ENCODE results near the gene FMNL2. TPM values are rescaled to one million over a fixed set of nuclear protein-coding genes. Genes with fewer than 3 reads are reported as not detected.
A peak's percentile ranks its signal among the peaks of the same experiment; 100 is the strongest.

The FMNL2 gene
- total RNA-seq, 1 donor, result 24.2 TPM

GRCh38 chr2:152676461-152676860 lies 341.5 kb downstream of the FMNL2 start:
- peaks cover 58% of the 10 kb centered on the region for H3K36me3 ChIP-seq (ENCODE audit: insufficient read depth, low read length)

GRCh38 chr2:152678808-152679207 lies 343.8 kb downstream of the FMNL2 start:
- H3K27me3 ChIP-seq (ENCODE audit: insufficient read depth, low read length), result no peaks in the 10 kb centered on the region
- no peak overlapping the region for H3K4me2 ChIP-seq (ENCODE audit: insufficient read depth, low read length)
- no peak for DNase-seq (ENCODE audit: insufficient read length, low spot score, missing footprints)
- H2AFZ ChIP-seq (ENCODE audit: low read length), result no peak overlapping the region
- TF ChIP-seq CTCF (IDR thresholded peaks at IDR 0.05; ENCODE audit: extremely low read depth, low read depth, low read length), result no peak
- peaks cover 35% of the 10 kb centered on the region for H3K36me3 ChIP-seq (ENCODE audit: insufficient read depth, low read length)
- no peaks in the 10 kb centered on the region for H3K9me3 ChIP-seq (ENCODE audit: low read depth, low read length)
- no peaks in the 10 kb centered on the region for H4K20me1 ChIP-seq (ENCODE audit: insufficient read depth, low read length)
- no peak overlapping the region for H3K4me3 ChIP-seq (ENCODE audit: insufficient read depth, low read length)
- H3K27ac ChIP-seq (ENCODE audit: low read depth, low read length), result no peak overlapping the region
- H3K4me1 ChIP-seq (ENCODE audit: insufficient read depth, low read length), result no peaks in the 10 kb centered on the region
- peaks cover 13% of the 10 kb centered on the region for H3K79me2 ChIP-seq (ENCODE audit: insufficient read depth, low read length)

More at GRCh38 chr2:152676461-152676860, 341.5 kb downstream of the FMNL2 start:
- Histone ChIP-seq H2AFZ (ENCODE audit: low read length) (no peak overlapping the region), H3K27ac (ENCODE audit: low read depth, low read length) (no peak overlapping the region), H3K4me3 (ENCODE audit: insufficient read depth, low read length) (no peak overlapping the region), H3K4me1 (ENCODE audit: insufficient read depth, low read length) (no peaks in the 10 kb centered on the region), H4K20me1 (ENCODE audit: insufficient read depth, low read length) (no peaks in the 10 kb centered on the region), H3K27me3 (ENCODE audit: insufficient read depth, low read length) (no peaks in the 10 kb centered on the region), H3K4me2 (ENCODE audit: insufficient read depth, low read length) (no peak overlapping the region), H3K79me2 (ENCODE audit: insufficient read depth, low read length) (no peaks in the 10 kb centered on the region), H3K9me3 (ENCODE audit: low read depth, low read length) (no peaks in the 10 kb centered on the region)
- TF ChIP-seq CTCF (IDR thresholded peaks at IDR 0.05; ENCODE audit: extremely low read depth, low read depth, low read length), result no peak
- DNase-seq (ENCODE audit: insufficient read length, low spot score, missing footprints), result no peak

- no peaks in the 10 kb centered on the region for H3K27me3 ChIP-seq (ENCODE audit: insufficient read depth, low read length)
- H2AFZ ChIP-seq (ENCODE audit: low read length), result no peak overlapping the region
- no peaks in the 10 kb centered on the region for H3K9me3 ChIP-seq (ENCODE audit: low read depth, low read length)
- H3K4me1 ChIP-seq (ENCODE audit: insufficient read depth, low read length), result no peaks in the 10 kb centered on the region
- TF ChIP-seq CTCF (IDR thresholded peaks at IDR 0.05; ENCODE audit: extremely low read depth, low read depth, low read length), result no peak
- H3K4me3 ChIP-seq (ENCODE audit: insufficient read depth, low read length), result no peak overlapping the region
- H3K36me3 ChIP-seq (ENCODE audit: insufficient read depth, low read length), result peaks cover 22% of the 10 kb centered on the region
- no peak overlapping the region for H3K27ac ChIP-seq (ENCODE audit: low read depth, low read length)
- H3K4me2 ChIP-seq (ENCODE audit: insufficient read depth, low read length), result no peak overlapping the region
- DNase-seq (ENCODE audit: insufficient read length, low spot score, missing footprints), result peak; percentile 50
- H3K79me2 ChIP-seq (ENCODE audit: insufficient read depth, low read length), result peaks cover 45% of the 10 kb centered on the region
- H4K20me1 ChIP-seq (ENCODE audit: insufficient read depth, low read length), result no peaks in the 10 kb centered on the region
These were observed 347.7 kb downstream of the FMNL2 start for GRCh38 chr2:152682663-152683062.

- H3K27me3 ChIP-seq (ENCODE audit: insufficient read depth, low read length), result no peaks in the 10 kb centered on the region
- H3K4me1 ChIP-seq (ENCODE audit: insufficient read depth, low read length), result no peaks in the 10 kb centered on the region
- no peak overlapping the region for H3K4me3 ChIP-seq (ENCODE audit: insufficient read depth, low read length)
- no peak for DNase-seq (ENCODE audit: insufficient read length, low spot score, missing footprints)
- H3K9me3 ChIP-seq (ENCODE audit: low read depth, low read length), result no peaks in the 10 kb centered on the region
- peaks cover 22% of the 10 kb centered on the region for H3K36me3 ChIP-seq (ENCODE audit: insufficient read depth, low read length)
- no peak overlapping the region for H3K4me2 ChIP-seq (ENCODE audit: insufficient read depth, low read length)
- H3K79me2 ChIP-seq (ENCODE audit: insufficient read depth, low read length), result peaks cover 51% of the 10 kb centered on the region
- H3K27ac ChIP-seq (ENCODE audit: low read depth, low read length), result no peak overlapping the region
- no peak overlapping the region for H2AFZ ChIP-seq (ENCODE audit: low read length)
- TF ChIP-seq CTCF (IDR thresholded peaks at IDR 0.05; ENCODE audit: extremely low read depth, low read depth, low read length), result no peak
- H4K20me1 ChIP-seq (ENCODE audit: insufficient read depth, low read length), result no peaks in the 10 kb centered on the region
These were observed 348.4 kb downstream of the FMNL2 start for GRCh38 chr2:152683400-152683799.

Measured in osteoblast (primary cell).